Skin epidermis (tissue), 12 donors: ENCODE data around the gene PACRGL.
"Not testable (repeated sequence)": the region's sequence is repeated elsewhere in the genome, so short reads cannot be mapped to it uniquely, and the experiment has no call there.

Experiments
- H3K27ac ChIP-seq, 21 experiments: fragments of 200-600 bp; sonication (generic) in 11 of 21; one replicate each; pipeline ENCODE4 v1.5.0; 2020; ENCODE audit warnings: mild to moderate bottlenecking in 3 of 21, inconsistent platforms in 2 of 21, moderate library complexity in 2 of 21
- H3K4me3 ChIP-seq, 7 experiments: fragments of 200-600 bp; sonication (generic) in 2 of 7; one replicate each; pipeline ENCODE4 v1.5.0; 2020; ENCODE audit warnings: inconsistent platforms in 2 of 7, mild to moderate bottlenecking in 2 of 7, moderate library complexity in 1 of 7

Gene PACRGL

GRCh38 chr4:20711335-20711734 is 11.1 kb downstream of the PACRGL start:
- Histone ChIP-seq H3K4me3 (no peak overlapping the region), H3K27ac (no peak overlapping the region)

GRCh38 chr4:20723019-20723418 is 22.8 kb downstream of the PACRGL start:
- H3K27ac ChIP-seq = no peak overlapping the region
- H3K4me3 ChIP-seq = no peak overlapping the region

- H3K4me3 ChIP-seq = no peak overlapping the region
- no peak overlapping the region for H3K27ac ChIP-seq
Measured at GRCh38 chr4:20723463-20723862, 23.2 kb downstream of the PACRGL start.

- Histone ChIP-seq H3K4me3 (no peak overlapping the region), H3K27ac (no peak overlapping the region)
Measured at GRCh38 chr4:20724915-20725314, 24.7 kb downstream of the PACRGL start.

GRCh38 chr4:20735931-20736330 is 35.7 kb downstream of the PACRGL start:
- no peak overlapping the region for H3K27ac ChIP-seq
- no peak overlapping the region for H3K4me3 ChIP-seq

GRCh38 chr4:20746000-20746399 is 45.7 kb downstream of the PACRGL start:
- not testable (repeated sequence) for H3K27ac ChIP-seq, H3K4me3 ChIP-seq

- Histone ChIP-seq H3K4me3 (no peak overlapping the region), H3K27ac (no peak overlapping the region)
Measured at GRCh38 chr4:20752641-20753040, 52.4 kb downstream of the PACRGL start.

GRCh38 chr4:20754036-20754435 is 53.8 kb downstream of the PACRGL start:
- Histone ChIP-seq H3K4me3 (no peak overlapping the region), H3K27ac (no peak overlapping the region)

GRCh38 chr4:20760053-20760452 is 59.8 kb downstream of the PACRGL start:
- H3K4me3 ChIP-seq = no peak overlapping the region
- H3K27ac ChIP-seq = no peak overlapping the region

GRCh38 chr4:20761382-20761781 is 61.1 kb downstream of the PACRGL start:
- Histone ChIP-seq H3K27ac (no peak overlapping the region), H3K4me3 (no peak overlapping the region)

GRCh38 chr4:20761826-20762225 is 61.6 kb downstream of the PACRGL start:
- Histone ChIP-seq H3K27ac (no peak overlapping the region), H3K4me3 (no peak overlapping the region)

- Histone ChIP-seq H3K4me3 (no peak overlapping the region), H3K27ac (no peak overlapping the region)
Measured at GRCh38 chr4:20764366-20764992, 64.2 kb downstream of the PACRGL start.

GRCh38 chr4:20773144-20773997 is 73.1 kb downstream of the PACRGL start:
- H3K27ac ChIP-seq = no peak overlapping the region
- H3K4me3 ChIP-seq = no peak overlapping the region

- H3K4me3 ChIP-seq = no peak overlapping the region
- no peak overlapping the region for H3K27ac ChIP-seq
Measured at GRCh38 chr4:20778896-20779295, 78.6 kb downstream of the PACRGL start.

GRCh38 chr4:20783134-20783533 is 82.9 kb downstream of the PACRGL start:
- H3K27ac ChIP-seq, H3K4me3 ChIP-seq: not testable (repeated sequence)

- H3K4me3 ChIP-seq = no peak overlapping the region
- H3K27ac ChIP-seq = no peak overlapping the region
Measured at GRCh38 chr4:20787940-20788665, 87.8 kb downstream of the PACRGL start.
